Mesenchymal stem cell (in vitro differentiated cells and primary cell): ENCODE measurements around the gene CLASP1. TPM values are rescaled to one million over a fixed set of nuclear protein-coding genes. Genes with fewer than 3 reads are reported as not detected.

ENCODE experiments used
- small RNA-seq: library from polyadenylated mRNA; stranded (forward); fragments of <200 nt; extraction: miRNeasy Mini kit (QIAGEN cat#:217004); gene quantifications from one replicate; pipeline ENCODE3, GENCODE V24; 2013; ENCODE audit warnings: low read depth

Gene CLASP1

Small RNAs within 50 kb of the gene (small RNA-seq; reads per million reads assigned to genes)
- gene RF00019 (not detected), gene RNU4ATAC (217 reads per million, percentile 94 among the genes with 10 or more reads in this experiment)
